ENCODE results near the gene HNRNPAB.
"Not testable (repeated sequence)": the region's sequence is repeated elsewhere in the genome, so short reads cannot be mapped to it uniquely, and the experiment has no call there.

The HNRNPAB gene

GRCh38 chr5:178213003-178213461 is 8.7 kb downstream of the HNRNPAB start:
- DNase-seq, result no peak

- no peak for DNase-seq
Measured at GRCh38 chr5:178213748-178214151, 9.4 kb downstream of the HNRNPAB start.

GRCh38 chr5:178214160-178214803 is 9.9 kb downstream of the HNRNPAB start:
- DNase-seq, result no peak

GRCh38 chr5:178215280-178216002 is 11.1 kb downstream of the HNRNPAB start:
- DNase-seq, result no peak

- no peak for DNase-seq
Measured at GRCh38 chr5:178216088-178216534, 11.8 kb downstream of the HNRNPAB start.

GRCh38 chr5:178216779-178217178 is 12.4 kb downstream of the HNRNPAB start:
- DNase-seq, result no peak

GRCh38 chr5:178218237-178218776 is 14.0 kb downstream of the HNRNPAB start:
- DNase-seq, result no peak

- no peak for DNase-seq
Measured at GRCh38 chr5:178218827-178219226, 14.5 kb downstream of the HNRNPAB start.

- DNase-seq, result no peak
Measured at GRCh38 chr5:178221282-178221681, 16.9 kb downstream of the HNRNPAB start.

- no peak for DNase-seq
Measured at GRCh38 chr5:178221853-178222252, 17.5 kb downstream of the HNRNPAB start.

GRCh38 chr5:178222292-178222691 is 18.0 kb downstream of the HNRNPAB start:
- DNase-seq, result no peak

GRCh38 chr5:178223196-178223773 is 19.0 kb downstream of the HNRNPAB start:
- no peak for DNase-seq

- DNase-seq, result no peak
Measured at GRCh38 chr5:178223828-178224335, 19.5 kb downstream of the HNRNPAB start.

GRCh38 chr5:178224403-178224802 is 20.1 kb downstream of the HNRNPAB start:
- DNase-seq, result no peak

GRCh38 chr5:178225174-178225573 is 20.8 kb downstream of the HNRNPAB start:
- DNase-seq, result no peak

GRCh38 chr5:178227138-178227659 is 22.9 kb downstream of the HNRNPAB start:
- DNase-seq, result no peak

- no peak for DNase-seq
Measured at GRCh38 chr5:178227929-178228328, 23.6 kb downstream of the HNRNPAB start.

GRCh38 chr5:178228609-178229008 is 24.3 kb downstream of the HNRNPAB start:
- DNase-seq, result no peak

GRCh38 chr5:178229111-178229510 is 24.8 kb downstream of the HNRNPAB start:
- DNase-seq, result not testable (repeated sequence)

GRCh38 chr5:178229861-178230260 is 25.5 kb downstream of the HNRNPAB start:
- DNase-seq, result no peak

GRCh38 chr5:178230879-178231538 is 26.7 kb downstream of the HNRNPAB start:
- DNase-seq, result no peak

- no peak for DNase-seq
Measured at GRCh38 chr5:178231539-178232123, 27.3 kb downstream of the HNRNPAB start.

All from NCI-H2029 (cell line).